Stimulated activated CD8-positive, alpha-beta memory T cell treated with anti-CD3 and anti-CD28 coated beads, Interleukin-4, amount 100 ng/mL, for 1 hour (primary cell): ENCODE results near the gene ABI3.

Experiments
- DNase-seq, 2 donors: peaks; one replicate each; pipeline ENCODE4 v3.0.0-alpha.2; 2020; ENCODE audit warnings: low read depth in 2 of 2, low spot score in 1 of 2

The ABI3 gene

DNA sequence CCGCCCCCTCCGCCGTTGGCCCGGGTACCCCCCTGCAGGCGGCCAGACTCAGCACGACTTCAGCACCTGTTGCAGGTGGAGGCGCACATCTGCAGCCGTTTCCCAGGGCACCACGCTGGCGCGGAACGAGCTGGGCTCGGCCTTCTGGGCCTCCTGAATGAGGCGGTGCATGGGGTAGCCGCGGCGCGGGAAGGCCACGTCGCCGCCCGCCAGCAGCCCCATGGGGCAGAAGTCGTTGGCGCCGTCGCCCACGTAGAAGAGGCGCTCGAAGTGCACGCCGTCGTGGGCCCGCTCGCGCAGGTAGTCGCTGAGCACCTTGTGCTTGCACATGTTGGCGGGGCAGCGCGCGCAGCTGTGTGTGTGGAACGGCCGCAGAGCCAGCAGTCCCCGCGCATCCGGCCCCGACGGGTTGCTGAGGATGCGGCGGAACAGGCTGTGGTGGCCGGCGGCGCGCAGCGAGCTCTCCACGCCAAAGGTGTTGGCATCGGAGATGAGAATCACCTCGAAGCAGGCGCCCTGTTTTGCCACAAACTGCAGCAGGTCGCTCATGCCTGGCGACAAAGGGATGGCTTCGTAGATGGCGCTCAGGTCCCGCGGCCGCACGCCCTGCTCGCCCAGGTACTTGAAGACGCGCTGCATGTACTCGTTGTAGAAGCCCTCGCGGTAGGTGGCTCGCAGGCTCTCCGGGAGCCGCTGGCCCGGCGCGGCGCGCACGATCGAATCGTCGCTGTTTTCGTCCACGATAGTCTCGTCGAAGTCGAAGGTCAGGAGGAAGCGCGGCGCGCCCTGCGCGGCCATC is 13.9 kb downstream of the ABI3 start:
- DNase-seq: no peak

DNA sequence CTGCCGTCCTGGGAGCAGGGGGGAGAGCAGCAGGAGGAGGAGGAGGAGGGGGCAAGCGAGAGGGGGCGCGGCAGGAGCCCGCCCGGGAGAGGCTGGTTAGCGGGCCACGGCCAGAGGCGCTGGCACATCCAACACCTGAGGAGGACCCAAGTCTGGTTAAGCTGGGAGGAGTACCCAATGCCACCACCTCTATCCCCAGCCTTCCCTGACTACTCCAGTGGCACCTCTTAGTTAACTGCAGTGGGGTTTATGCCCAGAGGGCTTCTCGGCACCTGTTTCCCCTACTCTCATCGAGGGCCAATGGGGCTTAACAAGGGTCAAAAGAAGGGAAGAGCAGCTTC is 14.5 kb downstream of the ABI3 start:
- DNase-seq: no peak

DNA sequence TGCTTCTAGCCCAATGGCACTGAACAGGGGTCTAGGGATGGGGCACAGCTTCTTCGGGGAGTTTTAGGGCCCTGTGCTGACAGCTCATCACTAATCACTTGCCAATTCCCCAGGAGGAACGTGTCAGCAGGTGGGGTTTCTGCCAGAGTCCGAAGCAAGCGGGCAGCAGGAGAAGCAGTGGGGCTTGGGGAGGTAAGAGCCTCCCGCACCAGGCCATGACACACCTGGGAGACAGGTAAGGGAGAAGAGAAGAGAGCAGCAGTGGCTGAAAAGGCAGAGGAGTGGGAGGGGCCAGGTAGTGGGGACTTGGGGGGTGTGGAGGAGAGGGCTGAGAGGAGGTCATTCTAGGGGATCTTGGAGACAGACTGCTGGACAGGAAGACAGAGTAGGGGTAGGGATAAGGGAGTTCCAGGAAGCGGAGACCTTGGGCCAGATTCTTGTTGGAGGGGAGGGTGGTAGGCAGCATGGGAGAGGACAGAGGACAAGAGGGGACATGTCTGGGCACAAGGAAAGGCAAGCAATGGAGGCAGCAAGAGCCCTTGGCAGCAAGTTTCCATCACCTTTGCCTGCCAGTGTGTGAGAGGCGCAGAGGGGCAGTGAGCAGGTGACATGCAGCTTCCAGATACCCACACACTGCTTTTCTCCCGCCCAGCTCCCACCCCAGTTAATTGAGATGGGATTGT is 15.2 kb downstream of the ABI3 start:
- no peak for DNase-seq

DNA sequence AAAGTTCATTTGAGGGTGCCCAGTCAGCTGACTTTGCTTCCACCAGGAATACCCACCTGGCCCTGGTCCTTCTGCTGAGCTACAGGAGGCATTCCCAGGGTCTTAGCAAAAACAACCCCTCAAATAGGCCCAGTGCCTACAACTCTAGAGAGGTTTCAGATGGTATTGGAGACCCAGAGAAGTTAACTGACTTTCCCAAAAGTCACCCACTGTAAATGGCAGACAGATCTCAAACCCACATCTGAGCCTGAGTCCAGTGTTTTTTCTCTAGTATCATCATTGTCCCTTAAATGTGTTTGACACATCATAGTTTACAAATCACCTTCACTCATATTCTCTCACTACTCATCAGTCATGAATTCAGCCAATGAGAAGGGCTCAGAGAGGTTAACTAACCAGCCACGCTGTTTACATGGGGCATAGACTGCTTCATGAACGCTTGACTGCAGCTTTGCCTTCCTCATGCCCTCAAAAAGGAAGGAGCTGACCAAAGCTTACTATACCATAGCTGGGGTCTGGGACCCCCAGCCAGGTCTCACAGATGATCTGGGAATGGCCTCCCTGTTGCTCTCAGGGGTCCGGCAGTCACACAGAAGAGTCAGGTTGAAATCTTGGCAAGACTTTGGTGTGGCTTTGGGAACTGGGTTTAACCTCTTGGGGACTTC is 16.4 kb downstream of the ABI3 start:
- DNase-seq: no peak

DNA sequence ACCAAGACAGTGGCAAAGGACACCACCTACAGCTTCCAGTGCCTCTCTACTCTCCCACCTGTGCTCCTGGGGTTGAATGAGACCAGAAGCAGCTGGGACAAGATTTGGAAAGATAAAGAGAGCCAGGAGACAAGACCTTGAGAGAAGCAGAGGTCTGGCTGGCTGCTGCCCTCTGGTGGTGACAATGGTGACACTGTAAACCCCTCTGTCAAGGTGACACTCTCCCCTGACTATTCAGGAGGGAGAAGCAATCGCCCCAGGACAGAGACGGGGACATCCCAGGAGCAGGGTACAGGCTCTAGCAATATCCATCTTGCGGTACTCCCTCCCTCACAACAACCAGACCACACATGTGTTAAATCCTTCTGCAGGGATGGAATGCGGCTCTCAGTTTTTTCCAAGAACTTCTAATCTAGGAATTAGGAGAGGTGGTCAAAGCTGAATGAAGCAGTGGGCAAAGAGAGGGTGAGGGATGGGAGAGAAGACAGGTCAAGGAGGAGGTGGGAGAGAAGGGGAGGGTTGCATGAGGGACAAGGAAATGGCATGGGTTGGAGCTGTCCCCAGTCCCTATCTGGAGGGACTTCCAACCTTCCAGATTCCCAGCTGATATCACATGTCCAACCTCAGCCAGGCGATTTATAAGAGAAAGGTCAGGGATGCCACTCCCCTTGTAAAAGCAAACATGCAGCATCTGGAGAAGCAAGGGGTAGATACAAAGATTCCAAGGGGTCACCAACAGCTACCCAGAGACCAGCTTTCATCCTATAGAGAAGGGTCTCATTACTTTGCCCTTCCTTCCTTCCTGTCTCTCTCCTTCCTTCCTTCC is 17.1 kb downstream of the ABI3 start:
- peak; percentile 66 to 70 for DNase-seq

DNA sequence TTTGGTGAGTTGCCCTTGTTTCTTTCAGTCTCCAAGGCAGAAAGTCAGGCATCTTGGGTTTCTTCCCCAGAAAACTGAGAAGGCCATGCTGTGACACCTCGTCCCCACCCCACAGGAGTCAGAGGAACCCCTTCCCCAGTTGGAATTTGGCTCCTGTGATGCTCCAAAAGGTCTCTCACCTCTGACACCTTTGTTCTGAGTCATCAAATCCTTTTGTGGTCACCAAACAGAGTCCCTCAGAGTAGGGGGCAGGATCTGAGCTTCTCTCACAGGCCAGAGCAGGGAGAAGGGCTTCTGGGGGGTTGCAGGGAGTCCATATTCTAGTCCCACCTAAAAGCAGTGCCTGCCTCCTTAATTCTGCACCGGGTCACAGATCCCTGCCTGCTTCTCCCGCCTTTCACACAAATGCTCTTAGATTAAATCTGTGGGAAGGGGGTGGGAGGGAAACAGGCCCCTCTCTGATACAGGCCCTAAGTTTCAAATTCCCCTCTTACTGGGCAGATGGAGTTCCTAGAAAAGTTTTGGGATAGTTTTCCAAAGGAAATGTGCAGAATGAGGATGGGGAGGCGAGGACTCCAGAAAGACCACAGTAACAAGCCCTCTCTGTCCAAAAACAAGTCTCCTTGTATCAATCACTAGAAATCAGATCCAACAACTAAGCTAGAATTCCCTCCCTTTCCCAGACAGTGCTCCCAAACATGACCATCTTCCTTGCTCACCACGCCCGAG is 18.7 kb downstream of the ABI3 start:
- DNase-seq: no peak

DNA sequence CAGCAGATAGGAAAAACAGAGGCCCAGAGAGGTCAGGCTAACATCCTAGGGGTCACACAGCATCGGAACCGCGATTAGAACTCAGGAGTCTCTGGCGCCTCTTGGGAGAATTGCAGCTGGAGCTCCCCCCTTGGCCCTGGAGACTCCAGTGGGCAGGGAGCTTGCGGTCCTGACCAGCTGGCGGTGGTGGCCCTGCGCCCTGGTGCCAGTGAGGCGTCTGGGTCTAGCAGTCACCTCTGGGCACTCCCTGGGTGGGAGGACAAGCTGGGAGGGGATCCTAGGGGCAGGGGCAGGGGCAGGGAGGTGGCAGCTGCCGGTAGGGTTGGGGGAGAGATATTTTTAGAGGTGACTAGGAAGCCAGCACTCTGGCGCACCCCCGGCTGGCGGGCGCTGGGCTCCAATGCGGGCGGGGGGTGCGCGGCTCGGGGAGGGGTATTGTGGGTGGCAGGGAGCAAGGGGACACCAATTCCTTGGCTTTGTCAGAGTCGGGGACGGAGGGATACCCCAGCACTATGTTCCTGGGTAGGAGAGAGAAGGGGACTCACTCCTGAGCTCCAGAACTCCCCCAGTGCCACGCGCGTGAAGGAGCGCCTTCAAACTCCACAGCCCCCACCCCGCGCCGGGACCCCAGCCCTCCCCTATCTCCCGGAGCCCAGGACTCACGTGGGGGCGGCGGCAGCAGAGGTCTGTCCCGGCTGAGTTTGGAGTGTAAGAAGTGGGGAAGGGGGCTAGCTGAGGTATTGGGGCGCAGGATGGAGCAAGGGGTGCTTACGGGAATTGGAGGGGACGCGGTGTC is 19.5 kb downstream of the ABI3 start:
- DNase-seq: no peak

DNA sequence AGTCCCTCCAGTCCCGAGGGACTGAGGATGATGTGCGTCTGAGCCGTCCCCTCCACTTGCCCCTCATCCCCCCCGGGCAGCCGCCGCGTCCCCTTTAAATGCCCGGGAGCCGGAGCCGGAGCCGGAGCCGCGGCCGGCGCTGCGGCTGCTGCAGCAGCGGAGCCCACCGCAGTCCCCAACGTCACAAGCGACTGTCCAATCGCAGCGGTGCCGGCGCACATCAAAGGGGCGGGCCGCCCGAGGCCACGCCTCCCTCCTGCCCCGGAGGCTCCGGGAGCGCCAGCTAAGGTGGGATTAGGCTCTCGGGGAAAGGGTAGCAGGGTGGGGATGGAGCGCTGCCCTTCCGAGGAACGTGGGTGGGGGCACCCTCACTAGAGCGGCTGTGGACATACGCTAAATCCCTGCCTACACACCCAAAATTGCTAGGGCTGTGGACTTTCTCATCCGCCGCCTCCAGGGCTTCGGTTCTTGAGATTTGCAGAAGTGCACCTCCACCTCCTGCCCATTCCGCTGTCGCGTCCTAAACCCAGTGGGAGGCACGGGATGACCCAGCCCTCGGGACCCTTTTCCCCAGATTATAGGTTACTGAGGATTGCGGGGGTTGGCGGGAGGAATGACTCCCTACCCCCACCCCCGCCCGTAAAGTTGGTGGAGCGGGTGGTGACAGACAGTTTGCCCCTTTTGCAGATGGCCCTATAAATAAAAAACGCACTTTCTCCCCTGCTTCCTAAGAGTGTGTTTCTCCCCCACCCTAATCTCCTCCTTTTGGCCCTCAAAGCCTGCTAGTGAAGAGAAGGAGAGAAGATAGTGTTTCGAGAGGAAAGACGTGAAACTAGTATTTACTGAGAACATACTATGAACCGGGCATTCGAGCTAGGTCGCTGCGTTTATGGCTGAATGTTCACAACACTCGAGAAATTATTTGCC is 20.4 kb downstream of the ABI3 start, which contains the start of gene PHOSPHO1:
Gene PHOSPHO1, minus strand, starts transcription at position 152 of the 927 bp plus-strand sequence. CDS start 4,096 bp downstream, outside the sequence.
- peak; percentile 77 for DNase-seq

DNA sequence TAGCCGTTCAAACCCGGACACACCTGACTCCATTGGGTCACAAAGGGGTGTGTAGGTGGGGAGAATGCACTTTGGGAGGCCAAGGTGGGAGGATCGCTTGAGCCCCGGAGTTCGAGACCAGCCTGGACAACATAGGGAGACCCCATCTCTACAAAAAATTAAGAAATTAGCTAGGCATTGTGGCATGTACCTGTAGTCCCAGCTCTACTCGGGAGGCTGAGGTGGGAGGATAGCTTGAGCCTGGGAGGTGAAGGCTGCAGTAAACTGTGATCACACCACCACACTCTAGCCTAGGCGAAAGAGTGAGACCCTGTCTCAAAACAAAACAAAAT is 21.0 kb downstream of the ABI3 start:
- DNase-seq: no peak

DNA sequence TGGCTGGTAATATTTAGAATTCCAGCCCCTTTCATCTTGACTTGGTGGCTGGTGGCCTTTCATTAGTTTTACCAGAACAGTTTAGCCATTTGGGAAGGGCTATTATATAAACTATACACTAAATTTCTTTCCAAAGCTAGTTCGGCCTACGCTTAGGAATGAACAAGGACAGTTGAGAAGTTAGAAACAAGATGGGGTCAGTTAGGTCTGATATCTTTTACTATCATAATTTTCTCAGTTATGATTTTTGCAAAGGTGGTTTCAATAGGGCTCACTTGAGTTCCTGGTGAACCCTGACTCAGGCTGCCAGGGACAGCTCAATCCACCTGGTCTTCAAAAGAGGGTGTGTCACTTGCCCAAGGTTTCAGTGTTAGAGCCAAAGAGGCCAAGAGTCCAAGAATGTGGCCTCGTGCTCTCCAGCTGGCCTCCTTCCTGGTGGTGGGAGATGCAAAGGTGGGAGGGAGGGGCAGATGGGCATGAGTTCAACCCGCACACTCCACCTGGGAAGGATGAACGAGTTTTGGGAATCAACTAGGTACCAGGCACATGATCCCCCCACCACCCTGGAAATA is 24.1 kb downstream of the ABI3 start:
- DNase-seq: no peak

DNA sequence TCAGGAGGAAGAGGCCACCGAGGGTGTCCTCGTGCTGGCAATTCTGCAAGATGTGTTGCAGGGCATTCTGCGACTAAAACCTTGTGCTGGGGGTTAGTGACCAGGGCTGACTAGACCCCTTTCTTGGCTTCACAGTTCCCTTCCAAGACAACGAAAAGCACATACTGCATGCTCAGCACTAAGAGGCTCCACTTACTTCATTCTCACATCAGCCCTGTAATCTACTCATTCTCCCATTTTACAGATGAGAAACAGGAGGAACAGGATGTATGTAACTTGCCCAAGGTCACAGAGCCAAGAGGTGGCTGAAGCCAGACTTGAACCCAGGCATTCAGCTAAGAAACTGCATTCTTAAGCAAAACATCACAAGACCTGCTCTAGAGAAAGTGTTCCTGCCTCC is 25.4 kb downstream of the ABI3 start:
- no peak for DNase-seq

DNA sequence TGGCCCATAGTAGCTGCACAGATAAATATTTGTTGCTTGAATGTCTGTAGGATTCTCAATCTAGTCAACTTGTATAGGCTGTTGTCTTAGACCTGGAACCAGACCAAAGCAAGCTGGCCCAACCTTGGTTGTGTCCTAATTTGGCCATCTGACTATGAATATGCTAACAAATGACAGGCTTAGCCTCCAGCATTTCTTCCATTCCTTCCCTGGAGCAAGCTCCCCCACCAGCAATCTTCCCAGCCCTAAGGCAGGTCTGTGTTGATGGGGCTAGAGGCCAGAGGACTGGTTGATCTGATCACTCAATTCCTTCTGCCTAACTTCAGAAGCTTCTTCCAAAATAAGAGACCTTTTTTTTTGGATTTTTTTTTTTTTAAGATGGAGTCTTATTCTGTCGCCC is 29.5 kb downstream of the ABI3 start:
- no peak for DNase-seq

DNA sequence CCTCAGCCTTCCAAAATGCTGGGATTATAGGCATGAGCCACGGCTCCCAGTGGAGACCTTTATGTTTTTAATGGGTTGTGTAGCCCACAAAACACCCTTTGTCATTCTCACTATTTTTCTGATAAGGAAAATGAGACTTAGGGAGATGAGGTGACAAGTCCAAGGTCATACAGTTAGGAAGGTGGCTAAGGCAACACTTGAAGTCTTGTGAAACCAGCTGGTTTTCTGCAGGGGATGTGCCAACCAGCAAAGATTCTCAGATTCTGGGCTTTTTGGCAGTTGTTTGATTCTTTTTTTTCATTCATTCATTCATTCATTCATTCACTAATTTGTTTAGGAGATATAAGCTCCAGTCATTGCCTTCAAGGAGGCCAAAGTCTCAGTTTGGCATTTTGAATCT is 30.1 kb downstream of the ABI3 start:
- DNase-seq: no peak

DNA sequence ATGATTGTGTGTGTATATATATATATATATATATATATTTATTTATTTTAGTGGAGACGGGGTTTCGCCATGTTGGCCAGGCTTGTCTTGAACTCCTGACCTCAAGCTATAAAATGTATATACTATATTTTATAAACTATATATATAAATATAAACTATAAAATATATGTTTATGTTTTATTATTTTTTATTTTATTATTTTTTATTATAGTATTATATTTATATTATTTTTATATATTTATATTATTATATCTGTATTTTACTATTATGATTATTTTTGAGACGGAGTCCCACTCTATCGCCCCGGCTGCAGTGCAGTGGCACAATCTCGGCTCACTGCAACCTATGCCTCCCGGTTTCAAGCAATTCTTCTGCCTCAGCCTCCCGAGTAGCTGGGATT is 30.5 kb downstream of the ABI3 start:
- no peak for DNase-seq

DNA sequence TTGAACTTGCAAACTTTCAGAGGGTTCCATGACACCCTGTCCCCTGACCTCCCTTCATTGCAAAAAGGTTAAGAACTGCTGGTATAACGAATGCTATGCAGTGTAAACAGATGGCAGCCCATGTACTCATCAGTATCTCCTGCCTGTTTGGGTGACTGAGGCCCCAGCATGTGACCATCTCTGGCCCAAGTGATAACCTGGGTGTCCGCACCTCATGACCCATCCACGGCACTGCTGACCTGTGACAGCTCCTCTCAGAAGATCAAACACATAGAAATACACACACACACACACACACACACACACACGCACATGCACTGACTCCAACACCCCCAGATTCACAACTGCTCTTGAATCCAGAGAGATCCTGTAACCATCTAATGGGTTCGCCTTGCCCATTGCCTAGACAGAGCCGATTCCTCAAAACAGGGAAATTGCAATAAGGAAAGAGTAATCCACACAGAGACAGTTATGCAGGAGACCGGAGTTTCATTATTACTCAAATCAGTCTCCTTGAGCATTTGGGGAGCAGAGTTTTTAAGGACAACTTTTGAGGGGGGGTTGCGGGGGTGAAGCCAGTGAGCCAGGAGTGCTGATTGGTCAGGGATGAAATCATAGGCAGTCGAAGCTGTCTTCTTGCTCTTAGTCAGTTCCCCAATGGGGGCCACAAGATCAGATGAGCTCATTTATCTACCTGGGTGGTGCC is 31.3 kb downstream of the ABI3 start:
- DNase-seq: no peak

DNA sequence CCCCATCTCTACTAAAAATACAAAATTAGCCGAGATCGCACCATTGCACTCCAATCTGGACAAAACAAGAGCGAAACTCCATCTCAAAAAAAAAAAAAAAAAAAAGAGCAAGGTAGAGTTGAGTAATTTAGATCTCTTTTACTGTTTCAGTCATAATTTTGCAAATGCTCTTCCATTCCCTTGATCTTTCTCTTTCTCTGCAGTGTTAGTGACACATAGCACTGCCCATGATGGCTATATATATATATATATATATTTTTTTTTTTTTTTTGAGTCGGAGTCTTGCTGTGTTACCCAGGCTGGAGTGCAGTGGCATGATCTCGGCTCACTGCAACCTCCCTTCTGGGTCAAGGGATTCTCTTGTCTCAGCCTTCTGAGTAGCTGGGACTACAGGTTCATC is 32.3 kb downstream of the ABI3 start:
- no peak for DNase-seq

DNA sequence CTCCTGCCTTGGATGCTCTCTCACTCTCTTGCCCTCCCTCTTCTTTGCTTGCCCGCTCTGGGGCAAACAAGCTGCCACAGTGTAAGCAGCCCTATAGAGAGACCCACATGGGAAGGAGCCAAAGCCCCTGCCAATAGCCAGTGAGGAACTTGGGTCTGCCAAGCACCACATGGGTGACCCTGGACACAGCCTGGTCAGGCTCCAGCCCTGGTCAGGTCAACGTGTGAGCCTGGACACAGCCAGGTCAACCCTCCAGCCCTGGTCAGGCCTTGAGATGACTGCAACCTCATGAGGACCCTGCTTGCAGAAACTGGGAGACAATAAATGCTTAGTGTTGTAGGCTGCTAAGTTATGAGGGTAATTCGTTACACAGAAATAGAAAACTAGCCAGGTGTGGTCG is 34.3 kb downstream of the ABI3 start:
- DNase-seq: no peak

DNA sequence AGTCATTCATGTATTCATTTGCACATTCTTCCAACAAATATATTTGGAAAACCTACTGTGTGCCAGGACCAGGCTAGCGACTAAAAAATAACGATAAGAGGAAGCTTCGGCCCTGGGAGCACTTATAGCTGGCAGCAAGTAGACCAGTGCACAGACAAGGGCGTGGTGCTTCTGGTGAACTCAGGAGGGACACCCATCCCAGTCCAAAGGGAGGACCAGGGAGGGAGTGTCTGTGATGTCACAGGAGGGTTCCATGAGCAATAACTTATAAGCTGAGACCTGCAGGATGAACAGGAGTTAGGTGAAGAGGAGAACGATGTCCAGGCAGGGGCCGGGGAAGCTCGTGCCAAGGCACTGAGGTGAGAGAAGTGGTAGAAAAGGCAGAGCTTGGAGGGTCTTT is 37.4 kb downstream of the ABI3 start:
- no peak for DNase-seq
